Measurements from ENCODE around the gene OSBPL2.

The OSBPL2 gene

DNA sequence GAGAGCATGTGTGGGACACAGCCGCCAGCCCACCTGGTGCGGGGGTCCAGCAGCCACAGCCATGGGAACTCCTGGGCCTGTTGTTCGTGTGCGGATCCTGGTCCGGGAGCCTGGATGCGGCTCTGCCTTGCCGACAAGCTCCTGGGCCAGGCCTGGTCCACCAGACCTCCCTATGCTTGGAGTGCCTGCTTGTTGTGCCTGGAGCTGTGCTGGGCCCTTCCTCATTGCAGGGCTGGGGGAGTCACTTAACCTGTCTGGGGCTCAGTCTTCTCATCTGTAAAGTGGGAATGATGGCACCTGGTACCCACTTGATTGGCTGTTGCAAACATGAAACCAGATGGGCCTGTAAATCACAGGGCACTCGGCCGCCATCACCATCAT is 2.6 kb upstream of the OSBPL2 start:
- DNase-seq (ENCODE audit: low spot score) = no peak

GRCh38 chr20:62236200-62236599 is 2.1 kb upstream of the OSBPL2 start:
- DNase-seq (ENCODE audit: low spot score) = no peak

- DNase-seq (ENCODE audit: low spot score) = no peak
Observed at GRCh38 chr20:62236766-62237513, 1.4 kb upstream of the OSBPL2 start.

DNA sequence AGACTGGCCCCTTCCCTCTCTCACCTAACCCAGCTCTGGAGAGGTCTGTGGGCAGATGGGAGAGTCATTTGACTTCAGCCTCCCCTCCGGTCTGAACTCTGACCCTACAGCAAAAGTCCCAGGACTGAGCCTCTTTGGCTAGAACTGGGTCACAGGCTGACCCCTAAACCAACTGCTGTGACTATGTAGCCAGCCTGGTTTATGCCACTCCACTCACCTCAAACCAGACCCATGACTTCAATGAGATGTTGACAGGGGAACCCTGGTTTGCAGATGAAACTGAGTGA is 864 bp upstream of the OSBPL2 start:
- no peak for DNase-seq (ENCODE audit: low spot score)

DNA sequence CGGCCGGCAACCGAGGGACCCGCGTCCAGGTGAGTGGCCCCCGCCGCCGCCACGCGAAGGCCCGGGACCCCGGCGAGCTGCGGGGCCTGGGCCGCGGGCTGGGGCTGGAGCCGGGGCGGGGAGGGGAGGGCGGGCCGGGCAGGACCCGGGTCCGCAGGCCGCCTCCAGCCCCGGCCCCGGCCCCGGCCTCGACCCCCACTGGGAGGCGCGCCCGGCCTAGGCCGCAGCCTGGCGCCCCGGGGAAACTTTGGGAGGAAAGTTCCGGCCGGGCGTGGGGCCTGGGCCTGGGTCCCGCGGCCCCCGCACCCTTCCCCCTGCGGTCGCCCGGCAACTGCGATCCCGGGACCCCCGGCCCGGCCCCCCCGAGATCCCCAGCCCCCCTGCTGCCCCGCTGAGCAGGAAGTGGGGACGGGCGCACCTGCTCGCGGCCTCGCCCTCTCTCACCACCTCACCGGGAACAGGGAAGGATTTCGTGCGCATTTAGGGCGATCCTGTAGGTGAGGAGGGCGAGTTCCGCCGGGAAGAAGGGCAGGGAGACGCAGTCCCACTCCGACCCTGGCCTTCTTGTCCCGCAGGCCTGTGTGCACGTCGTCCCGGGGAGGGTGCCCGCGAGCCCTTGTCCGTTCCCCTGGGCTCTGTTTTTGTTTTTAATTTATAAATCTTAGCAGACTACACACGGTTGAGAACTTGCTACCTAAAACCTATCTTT is 402 bp downstream of the OSBPL2 start:
- peak; percentile 40 for DNase-seq (ENCODE audit: low spot score)

GRCh38 chr20:62239278-62239879 is 1.1 kb downstream of the OSBPL2 start:
- DNase-seq (ENCODE audit: low spot score) = peak; percentile 65

- no peak for DNase-seq (ENCODE audit: low spot score)
Observed at GRCh38 chr20:62240020-62240685, 1.8 kb downstream of the OSBPL2 start.

DNA sequence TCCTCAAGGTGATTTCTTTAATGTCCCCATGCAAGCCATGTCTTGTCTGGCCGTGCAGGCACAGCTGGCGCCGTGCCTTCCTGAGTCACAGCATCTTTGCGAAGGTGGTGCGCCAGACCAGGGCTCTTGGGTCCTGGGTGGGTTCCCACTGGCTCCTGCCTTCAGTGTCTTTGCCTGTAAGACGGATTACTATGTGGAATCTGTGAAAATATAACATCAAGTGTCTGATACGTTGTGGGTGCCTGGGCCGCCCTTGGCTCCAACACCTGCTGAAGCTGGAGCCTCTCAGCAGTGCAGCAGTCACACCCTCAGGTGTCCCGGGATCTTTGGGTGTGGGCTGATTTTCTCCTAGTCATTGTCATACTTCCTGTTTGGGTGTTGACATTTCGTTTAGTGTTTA is 3.2 kb downstream of the OSBPL2 start:
- no peak for DNase-seq (ENCODE audit: low spot score)

DNA sequence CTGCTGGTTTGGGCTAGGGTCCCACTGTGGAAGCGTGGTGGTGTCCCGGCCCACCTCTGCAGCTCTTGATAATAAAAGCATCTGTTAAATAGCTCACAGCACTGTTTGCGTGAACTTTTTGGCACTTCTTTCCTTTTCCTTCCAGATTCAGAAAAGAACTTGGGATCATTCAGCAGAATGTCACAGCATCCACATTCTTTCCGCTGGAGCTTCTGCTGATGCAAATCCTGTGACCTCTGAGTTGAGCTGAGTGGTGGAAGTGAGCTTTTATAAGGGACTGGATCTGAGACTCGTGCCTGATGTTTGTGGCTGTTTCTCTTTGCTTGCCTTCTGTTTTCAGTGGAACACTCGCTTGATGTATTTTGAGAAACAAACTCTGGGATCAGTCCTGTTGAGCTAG is 3.9 kb downstream of the OSBPL2 start:
- DNase-seq (ENCODE audit: low spot score) = no peak

- DNase-seq (ENCODE audit: low spot score) = no peak
Observed at GRCh38 chr20:62243106-62243505, 4.8 kb downstream of the OSBPL2 start.

- no peak for DNase-seq (ENCODE audit: low spot score)
Observed at GRCh38 chr20:62243906-62244515, 5.7 kb downstream of the OSBPL2 start.

DNA sequence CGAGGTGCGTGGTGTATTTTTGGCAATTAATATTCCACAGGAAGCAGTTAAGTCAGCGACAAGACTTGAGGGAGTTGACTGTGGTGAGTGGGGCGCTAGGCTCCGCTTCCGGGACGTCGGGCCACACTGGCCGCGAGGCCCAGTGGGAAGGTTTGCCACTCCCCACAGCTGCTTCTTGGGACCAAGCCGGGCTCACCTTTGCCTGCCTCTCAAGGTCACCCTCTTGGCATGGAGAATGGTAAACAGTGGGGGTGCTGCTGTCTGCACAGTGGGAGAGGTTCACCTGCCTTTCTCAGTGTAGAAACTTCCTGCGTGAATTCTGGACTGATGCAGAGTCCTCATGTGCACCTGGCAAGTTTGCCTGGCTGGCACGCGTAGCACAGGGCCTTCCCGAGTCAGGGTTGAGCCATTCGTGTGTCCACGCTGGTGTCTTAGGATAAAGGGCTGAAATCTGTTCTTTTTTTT is 6.4 kb downstream of the OSBPL2 start:
- DNase-seq (ENCODE audit: low spot score) = no peak

GRCh38 chr20:62245911-62246280 is 7.6 kb downstream of the OSBPL2 start:
- no peak for DNase-seq (ENCODE audit: low spot score)

DNA sequence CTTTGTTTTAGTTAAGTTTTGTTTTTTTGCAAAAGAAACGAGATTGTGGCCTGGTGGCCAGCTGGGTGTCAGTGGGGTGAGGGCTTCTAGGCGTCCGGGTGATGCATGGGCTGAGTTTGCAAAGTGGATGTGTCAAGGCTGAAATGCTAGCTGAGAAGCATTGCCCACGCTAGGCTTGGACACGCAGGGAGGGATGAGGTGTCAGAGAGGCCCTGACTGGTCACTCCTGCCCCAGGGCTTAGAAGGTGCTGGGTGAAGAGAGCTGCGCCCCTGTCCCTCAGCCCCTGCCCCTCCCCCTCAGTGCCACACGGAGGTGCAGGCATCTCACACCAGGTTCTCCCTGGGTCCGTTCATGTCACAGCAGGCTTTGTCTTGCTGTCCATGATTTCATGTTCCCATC is 8.1 kb downstream of the OSBPL2 start:
- no peak for DNase-seq (ENCODE audit: low spot score)

GRCh38 chr20:62246872-62247652 is 8.7 kb downstream of the OSBPL2 start:
- no peak for DNase-seq (ENCODE audit: low spot score)

DNA sequence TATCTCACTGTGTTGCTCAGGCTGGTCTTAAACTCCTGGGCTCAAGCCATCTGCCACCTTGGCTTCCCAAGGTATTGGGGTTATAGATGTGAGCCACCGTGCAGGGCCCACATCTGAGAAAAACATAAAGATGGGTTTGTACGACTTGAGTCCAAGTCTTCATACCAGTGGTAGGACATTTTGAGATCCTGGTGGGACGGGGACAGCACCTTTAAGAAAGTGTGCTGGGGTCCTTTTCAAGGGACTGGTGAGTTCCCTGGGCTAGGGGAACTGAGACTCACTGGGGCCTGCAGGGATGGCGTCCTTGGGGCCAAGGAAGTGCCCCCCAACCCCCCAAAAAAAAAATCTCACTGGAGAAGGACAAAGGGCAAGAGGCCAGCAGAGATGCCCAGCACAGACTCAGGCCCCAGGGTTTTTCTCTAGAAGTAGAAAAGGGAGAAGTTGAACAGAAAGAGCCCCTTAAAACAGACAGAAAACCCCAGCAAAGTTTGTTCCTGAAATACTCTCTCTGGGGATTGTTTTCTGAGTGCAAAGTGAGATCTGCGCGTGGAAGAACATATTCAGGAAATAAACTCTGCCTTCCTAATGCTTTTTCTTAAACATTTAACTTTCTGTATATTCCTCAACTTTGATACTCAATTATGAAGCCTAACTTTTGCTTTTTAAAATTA is 10.7 kb downstream of the OSBPL2 start:
- DNase-seq (ENCODE audit: low spot score) = no peak

DNA sequence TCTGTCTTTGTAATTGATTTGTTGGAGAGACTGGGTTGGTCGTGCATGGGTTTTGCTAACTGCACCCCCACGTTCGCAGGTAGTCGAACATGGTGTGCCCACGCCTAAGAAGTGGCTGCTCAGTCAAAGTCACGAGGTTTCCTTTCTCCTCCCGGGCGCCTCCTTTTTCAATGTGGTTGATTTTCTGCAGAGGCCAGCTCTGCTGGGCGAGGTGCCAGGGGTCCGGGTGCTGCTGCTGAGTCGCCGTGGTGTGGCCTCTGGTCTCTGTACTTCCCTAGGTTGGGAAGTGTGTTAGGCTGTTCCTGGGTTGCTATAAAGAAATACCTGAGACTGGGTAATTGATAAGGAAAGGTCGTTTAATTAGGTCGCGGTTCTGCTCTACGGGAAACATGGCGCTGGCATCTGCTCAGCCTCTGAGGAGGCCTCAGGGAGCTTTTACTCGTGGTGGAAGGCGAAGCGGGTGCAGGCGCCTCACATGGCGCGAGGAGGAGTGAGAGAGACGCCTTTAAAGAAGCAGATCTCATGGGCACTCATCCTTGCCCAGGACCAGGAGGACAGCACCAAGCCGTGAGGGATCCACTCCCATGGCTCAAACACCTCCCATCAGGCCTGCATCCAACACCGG is 14.1 kb downstream of the OSBPL2 start:
- DNase-seq (ENCODE audit: low spot score) = no peak

- no peak for DNase-seq (ENCODE audit: low spot score)
Observed at GRCh38 chr20:62253398-62253797, 15.1 kb downstream of the OSBPL2 start.

DNA sequence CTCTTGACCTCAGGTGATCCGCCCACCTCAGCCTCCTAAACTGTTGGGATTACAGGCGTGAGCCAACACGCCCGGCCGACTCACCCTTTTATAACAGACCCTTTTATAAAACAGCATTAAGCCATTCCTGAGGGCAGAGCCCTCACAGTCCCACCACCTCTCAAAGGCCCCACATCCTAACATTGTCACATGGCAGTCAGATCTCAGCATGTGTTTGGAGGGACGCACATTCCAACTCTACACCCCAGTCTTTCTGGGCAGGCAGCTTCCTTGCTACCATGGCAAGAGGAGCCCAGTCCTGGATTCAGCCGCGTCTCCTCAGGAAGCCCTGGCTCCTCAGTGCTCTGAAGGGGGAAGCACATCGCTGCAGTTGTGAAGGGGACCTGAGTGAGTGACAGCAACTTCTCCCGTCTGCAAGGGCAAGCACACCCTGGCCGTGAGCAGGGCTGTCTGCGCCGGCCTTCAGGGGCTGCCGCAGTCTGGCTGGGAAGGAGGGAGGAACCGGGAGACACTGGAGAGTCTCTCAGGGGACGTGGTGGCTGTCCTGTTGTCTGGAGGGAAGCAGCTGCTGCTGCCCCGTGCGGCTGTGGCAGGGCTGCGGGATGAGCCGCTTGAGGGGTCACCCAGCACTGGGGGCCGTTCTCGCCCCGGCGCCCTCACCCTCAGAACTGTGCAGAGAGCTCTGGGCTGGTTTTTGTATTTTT is 15.9 kb downstream of the OSBPL2 start:
- DNase-seq (ENCODE audit: low spot score) = no peak

- DNase-seq (ENCODE audit: low spot score) = no peak
Observed at GRCh38 chr20:62255976-62256375, 17.7 kb downstream of the OSBPL2 start.

Data from RKO (cell line).